Measurements from ENCODE around the gene DAB2IP.
"Not testable (repeated sequence)": the region's sequence is repeated elsewhere in the genome, so short reads cannot be mapped to it uniquely, and the experiment has no call there.

The DAB2IP gene

DNA sequence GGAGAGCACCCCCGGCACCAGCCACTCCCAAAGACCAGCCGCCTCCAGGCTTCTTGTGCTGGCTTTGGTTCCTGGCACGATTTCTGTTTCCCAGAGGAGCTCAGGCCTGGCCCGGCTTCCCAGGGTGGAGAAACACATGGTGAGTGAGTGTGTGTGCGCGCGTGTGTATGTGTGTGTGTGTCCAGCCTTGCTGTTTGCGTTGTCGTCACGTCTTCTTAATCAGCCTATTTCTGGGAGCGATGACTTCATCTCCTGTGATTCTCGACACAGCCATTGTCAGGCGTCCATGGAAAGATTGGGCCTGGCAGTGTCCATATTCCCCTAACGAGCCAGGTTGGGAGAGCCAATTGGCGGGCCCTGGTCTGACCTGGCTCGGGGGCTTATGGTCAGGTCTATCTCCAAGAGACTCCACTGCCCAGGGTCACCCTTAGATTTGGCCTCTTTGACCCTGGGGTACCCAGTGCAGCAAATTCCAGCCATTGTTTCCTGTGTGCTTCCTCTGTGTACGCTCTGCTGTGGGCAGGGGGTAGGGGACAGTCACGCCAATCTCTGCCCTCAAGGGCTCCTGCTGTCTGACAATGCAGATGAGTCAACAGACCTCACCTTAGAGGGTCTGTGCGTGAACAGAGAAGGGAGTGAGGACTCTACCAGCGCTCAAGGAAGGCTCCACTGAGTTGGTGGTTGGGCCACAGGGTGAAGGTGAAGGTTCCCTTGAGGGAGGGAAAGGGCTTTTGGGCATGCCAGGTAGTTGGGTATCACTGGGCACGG lies 73.8 kb downstream of the DAB2IP start:
- DNase-seq (ENCODE audit: low read depth in 3 of 3): no peak

DNA sequence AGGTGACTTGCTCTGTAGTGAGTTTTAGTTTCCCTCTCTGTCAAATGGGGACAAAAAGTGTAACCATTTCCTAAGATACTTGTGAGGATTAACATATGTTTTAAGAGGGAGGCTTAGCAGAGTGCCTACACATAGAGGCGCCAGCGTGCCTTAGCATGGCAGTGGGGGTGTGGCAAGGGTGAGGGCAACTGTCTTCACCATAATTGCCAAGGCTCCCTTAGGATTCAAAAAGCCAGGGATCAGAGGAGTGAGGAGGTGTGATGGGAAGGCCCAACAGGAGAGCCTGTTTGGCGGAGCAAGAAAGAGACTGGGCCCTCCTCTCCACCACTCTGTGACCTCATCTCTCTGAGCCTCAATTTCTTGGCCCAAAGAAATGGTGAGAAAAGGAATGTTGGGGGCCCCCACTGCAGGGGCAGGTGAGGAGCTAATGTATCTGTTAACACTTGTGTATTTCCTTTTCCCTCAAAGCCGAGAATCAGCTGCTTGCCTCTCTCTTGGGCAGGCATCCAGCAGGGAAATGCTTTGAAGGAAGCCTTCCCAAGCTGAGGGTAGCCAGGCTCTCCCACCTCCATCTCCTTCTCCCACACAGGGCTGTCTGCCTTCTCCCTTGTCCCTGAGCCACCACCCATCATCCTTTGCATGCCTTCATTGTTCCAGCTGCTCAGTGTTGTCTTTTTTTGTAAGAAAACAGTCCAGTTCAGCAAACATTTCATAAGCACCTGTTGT lies 76.0 kb downstream of the DAB2IP start:
- DNase-seq (ENCODE audit: low read depth in 3 of 3): no peak

DNA sequence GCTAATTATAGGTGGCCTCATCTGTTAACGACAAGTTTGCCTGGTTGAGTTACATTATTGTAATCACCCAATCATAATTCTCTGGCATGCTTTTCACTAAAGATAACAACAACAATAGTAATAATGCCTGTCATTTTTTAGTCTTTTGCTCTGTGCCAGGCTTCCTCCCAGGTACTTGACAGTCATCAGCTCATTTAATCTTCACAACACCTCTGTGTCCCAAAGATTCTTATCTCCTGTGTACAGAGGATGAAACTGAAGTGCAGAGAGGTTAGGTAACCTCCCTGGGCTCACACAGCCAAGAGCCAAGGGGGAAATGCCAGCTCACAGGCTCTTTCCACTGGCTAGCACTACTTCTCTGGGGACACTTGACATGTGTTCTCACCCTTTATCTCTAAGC lies 77.5 kb downstream of the DAB2IP start:
- no peak for DNase-seq (ENCODE audit: low read depth in 3 of 3)

DNA sequence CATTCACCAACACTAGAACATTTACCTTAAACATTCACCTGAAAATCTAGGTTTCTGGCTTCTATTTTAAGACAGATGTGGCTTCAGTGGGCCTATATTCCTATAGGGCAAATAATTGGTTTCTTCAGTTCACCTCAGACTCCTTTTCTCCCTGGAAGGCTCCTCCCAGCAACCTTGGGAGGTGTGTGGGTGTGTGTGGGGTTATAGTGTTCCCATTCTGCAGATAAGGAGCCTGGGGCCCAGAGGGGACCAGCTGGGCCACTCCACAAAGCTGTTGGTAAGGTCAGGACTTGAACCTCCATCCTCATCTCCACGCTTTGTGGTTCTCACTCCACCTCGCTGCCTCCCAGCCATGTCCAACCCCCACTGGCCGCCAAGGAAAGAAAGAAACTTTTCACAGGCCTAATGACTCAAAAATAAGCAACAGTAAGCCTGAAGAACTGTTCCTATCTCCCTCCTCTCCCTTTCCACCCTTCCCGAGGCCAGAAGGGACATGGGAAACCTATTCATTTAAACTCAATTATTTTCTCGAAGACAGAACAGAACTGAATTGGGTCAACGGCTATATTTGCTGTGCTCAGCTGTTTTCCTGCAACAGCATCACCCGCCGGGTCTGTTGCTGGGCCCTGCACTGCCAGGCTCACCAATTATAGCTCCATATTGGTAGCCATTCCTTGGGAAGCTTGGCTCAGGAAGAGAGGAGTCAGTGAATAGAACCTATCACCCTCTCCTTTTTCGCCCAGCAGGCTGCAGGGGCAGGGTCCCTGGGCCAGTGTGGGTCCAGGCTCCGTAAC lies 78.5 kb downstream of the DAB2IP start:
- no peak for DNase-seq (ENCODE audit: low read depth in 3 of 3)

DNA sequence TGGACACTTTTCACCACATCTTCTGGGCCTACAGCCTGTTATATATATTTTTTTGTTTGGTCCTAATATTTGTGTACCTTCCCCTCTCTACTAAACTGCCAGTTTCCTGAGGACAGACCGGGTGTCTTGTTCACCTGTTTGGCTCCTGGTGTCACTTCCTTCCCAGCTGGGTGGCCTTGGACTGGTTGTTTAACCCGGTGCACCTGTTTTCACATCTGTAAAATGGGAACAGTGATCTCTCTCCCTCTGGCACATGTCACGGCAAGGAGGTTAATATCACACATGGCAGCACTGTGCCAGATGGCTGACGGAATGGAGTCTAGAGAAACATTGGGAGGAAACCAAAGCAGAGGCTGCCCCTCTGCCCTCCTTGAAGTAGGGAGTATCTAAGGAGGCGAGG lies 79.7 kb downstream of the DAB2IP start:
- no peak for DNase-seq (ENCODE audit: low read depth in 3 of 3)

DNA sequence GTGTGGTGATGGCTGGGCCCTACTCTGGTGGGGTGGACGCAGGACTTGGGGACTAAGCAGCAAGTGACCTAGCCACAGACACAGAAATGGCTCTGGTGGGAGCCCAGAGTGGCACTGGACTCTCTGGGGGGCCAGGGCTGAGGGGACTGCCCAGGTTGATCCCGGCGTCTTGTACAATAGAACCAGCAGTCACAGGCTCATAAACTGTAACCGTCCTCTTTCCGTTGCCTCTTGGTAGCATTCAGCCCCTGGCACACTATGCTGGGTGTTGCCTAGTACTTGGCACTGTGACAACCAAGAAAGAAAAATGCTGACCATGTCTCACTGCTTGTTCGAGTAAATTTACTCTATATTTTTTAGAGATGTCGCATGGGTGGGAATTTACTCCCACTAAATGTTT lies 80.5 kb downstream of the DAB2IP start:
- DNase-seq (ENCODE audit: low read depth in 3 of 3): no peak

DNA sequence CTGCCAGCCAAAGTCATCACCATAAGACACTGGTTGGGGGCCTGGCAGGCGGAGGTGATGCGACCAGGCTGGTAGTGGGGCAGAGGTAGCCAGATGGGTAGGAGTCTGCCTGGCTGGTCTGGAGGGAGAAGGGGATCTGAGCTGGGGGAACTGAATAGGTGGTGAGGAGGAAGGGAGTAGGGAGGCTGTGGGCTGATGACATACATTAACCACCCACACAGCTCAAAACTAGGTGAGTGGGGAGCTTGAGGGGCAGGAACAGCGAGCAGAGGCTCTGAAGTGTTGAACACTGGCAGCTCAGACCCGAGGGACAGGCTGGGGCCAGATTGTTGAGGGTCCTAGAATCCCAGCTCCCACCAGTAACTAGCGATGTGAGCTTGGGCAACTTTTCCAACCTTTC lies 81.0 kb downstream of the DAB2IP start:
- no peak for DNase-seq (ENCODE audit: low read depth in 3 of 3)

DNA sequence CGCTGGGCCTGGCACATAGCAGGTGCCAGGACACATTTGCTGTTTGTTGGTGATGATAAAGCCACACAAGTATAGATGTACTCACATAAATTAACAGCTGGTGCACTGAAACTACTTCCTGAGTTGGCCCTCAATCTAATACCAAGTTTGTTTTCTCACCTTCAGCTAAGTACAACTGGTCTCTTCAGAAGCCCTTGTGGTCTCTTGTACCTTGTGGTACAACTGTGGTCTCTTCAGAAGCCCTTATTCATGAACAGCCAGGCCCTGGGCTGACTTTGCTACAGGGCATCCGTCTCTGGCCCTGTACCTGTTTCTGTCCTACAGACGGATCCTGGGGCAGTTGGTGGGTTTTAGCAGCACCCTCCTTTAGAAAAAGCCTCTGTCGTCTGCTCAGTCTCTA lies 81.5 kb downstream of the DAB2IP start:
- DNase-seq (ENCODE audit: low read depth in 3 of 3): no peak

DNA sequence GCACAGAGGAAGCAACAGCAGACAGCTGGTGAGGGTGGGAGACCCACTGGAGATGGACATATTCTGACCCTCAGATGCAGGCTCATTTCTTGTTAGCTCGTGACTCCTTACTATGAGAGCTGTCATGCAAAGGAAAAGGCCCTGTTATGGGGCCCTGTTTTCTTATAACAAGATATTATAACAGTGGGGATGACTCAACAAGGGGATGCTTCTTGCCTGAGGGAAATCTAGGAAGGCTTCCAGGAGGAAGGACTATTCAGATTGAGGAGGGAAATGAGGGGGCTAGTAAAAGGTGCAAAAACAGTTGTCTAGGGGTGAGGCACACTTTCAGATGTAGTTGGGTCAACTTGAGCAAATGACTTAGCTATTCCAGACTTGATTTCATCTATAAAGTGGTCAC lies 83.0 kb downstream of the DAB2IP start:
- no peak for DNase-seq (ENCODE audit: low read depth in 3 of 3)

DNA sequence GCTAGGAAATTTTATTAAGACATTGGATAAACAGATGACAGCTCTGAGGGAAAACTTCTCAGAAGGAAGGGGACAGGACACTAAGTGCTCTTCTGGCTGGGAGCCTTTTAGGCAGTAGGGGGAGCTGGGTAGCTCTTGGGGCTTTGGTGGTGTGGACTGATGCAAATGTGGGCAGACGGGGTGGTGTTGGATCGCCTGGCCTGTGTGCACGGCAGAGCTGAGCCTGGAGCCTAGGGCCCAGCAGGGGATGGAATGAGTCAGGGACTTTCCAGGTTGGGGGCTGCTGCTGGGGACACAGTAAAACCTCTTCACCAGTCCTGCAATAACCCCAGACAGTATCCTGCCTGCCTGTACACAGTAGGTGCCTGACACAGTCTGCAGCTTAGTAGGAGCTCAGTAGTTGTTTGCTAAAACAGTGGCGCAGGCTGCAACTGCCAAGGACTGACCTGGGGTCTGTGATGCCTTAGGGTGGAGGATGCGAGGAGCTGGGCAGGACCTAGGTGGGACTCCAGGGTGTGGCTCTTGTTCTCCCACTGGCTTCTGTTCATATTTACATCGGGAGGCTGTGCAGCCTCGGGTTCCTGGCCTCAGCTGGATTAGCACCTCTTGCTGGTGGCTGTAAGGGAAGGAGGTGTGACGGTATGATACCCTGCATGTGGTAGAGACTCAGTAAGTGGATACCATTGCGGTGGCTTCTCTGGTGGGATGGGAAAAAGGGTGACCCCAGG lies 83.8 kb downstream of the DAB2IP start:
- DNase-seq (ENCODE audit: low read depth in 3 of 3): no peak

DNA sequence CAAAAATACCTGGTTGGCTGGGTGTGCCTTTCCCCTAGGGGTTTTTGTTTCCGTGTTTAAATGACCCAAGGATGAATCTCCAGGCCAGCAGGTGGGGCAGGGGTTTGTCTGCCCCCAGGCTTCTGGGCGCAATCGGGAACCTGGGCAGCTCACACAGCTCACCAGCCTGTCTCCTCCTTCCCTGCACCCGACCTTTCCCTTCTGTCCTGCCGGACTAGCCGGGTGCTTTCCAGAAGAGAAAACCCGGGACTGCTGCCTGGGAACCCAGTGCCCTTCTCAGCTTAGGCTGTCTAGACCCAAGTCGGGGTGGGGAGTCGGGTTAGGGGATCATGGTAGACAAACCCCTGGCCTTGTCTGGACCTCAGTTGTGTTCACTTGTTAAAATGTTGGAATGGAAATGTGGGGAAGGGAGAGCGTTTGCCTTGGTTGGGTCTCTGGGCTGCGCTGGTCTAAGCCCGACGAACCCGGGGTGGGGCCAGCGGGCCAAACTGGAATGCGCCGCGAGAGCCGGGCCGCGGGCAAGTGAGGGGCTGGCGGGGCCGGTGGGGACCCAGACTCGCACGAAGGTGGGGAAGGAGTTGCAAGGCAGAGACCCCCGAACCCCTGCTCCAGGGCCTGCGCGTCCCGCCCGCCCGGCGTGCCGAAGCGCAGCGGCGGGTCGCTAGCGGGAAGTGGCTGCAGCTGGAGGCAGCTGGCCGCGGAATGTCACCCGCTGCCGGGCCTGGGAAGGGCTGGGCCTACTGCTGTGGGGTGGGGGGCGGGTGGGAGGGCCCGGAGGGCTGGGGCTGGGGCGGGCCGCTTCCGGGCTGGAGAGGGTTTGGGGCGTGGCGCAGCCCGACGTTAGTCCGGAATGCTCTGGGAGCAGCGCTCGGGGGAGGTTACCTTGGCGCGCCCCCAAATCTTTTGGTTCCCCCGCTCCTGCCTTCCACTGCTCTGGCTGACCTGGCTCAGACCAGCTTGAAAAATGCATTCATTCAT lies 84.6 kb downstream of the DAB2IP start:
- DNase-seq (ENCODE audit: low read depth in 3 of 3): no peak

DNA sequence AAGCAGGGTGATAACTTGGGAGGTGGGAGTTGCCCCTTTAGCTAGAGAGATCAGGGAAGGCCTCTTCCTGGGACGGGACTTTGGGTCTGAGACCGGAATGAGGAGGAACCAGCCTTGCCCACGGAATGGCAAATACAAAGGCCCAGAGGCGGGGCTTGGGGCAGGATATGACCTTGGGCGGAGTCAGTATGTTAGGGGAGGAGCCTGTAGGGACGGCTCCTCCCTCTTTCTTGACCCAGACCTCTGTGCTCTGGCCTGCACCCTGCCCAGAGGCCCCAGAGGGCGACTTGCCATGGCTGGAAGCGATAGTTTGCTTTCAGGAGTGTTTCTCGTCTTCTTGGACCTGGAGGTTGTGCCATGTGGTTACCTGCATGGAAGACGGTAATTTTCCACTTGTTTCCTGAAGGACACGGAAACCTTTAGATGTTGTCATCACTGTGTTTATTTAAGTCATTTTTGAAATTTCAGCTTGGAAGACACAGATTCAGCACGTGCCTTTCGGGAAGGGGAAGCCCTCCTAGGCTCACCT lies 85.6 kb downstream of the DAB2IP start:
- DNase-seq (ENCODE audit: low read depth in 3 of 3): no peak

DNA sequence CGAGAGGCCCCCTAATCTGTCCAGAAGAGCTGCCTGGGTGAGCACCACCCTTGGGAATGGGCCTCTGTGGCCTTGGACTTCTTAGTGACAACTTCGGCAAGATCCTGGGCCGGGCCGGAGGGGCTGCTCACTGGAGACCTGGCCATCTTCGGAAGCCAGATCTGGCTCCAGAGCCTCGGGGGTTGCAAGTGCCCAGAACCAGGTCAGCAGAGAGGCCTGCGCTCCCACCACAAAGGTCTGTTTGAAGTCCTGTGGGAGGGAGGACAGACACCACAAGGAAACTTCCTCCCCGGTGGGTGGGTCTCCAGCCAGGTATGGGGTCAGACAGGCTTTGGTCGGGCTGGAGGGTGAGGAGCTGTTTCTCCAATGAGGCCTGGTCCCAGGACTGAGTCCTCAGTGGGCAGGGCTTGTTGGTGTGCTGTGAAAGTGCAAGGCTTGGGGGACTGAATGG lies 86.1 kb downstream of the DAB2IP start:
- DNase-seq (ENCODE audit: low read depth in 3 of 3): no peak

DNA sequence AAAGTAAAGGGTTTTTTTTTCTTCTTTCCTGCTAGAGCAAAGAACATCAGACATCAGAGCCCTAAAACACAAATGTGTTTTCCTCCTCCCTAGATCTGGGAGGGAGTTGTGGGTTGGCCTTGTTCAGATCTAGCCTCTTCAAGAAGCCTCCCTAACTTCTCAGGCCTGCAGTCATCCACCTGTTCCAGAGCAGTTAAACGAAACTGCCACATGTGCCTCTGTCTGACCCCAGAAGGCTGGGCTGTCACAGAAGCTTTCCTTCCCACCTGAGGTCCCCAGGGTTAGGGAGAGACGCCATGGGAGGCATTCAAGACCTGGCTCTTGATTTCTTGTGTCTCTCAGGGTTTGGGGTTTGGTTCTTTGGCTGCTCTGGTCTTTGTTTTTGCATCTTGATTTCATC lies 87.0 kb downstream of the DAB2IP start:
- DNase-seq (ENCODE audit: low read depth in 3 of 3): no peak

DNA sequence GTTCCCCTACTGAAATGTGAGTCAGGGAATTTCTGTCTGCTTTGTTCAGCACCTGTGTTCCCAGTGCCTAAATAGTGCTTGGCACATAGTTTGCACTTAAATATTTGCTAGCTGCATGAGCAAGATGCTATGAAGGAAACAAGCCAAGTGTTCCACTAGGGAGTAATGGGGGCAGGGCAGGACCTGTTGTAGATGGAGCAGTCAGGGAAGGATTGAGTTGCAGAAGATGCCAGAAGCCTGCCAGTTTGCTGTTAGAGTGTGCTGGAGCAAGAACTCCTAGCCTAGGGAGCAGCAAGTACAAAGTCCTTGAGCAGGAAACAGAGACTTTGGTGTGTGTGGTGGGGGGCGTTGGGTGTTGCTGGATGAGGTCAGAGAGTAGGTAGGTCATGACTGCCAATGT lies 87.5 kb downstream of the DAB2IP start:
- DNase-seq (ENCODE audit: low read depth in 3 of 3): no peak

DNA sequence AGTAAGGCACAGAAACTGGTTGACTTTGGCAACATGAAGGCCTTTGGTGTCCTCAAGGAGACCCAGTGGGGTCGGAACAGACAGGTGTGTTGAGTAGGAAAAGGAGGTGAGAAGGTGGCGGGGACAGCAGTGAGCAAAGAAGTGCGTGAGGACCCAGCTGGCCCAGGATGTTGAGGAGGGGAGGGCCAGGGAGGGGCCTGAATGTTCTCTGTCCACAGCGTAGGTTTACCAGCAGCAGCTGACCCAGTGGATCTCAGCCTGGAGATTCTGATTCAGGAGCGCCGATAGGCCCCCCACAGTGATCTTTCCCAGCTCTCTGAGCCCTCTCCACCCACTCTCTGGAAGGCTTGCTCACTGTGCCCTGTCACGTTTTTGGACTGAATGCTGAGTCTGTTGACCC lies 88.5 kb downstream of the DAB2IP start:
- no peak for DNase-seq (ENCODE audit: low read depth in 3 of 3)

DNA sequence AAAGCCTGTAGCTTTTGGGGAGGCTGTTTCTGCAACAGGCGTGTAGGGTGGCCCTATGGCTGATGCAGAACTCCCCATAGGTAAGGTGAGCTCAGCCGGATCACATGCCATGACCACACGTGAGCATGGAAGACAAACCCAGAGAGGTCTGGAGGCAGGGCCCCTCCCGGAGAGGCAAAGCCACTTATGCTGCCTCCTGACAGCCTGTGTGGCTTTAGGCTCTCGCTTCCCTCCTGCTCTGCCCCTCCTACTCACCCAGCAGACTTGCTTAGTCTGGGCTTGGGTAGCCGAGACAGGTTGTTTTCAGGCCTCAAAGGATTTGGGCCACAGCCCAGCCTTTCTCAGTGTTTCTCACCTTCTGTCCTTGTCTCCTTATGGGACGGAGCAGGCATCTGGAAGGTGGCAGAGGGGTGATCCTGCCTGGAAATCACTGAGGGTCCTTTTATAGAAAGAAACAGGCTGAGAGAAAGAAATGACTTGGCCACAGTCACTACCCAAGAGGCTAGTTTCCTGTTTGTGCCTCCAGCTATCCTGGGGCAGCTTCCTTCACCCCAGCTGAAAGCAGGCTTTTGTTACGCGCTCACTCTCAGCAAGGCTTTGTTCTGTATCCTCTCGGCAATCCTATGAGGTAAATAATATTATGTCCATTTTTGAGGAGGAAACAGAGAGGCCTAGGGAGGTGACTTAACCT lies 89.9 kb downstream of the DAB2IP start:
- no peak for DNase-seq (ENCODE audit: low read depth in 3 of 3)

DNA sequence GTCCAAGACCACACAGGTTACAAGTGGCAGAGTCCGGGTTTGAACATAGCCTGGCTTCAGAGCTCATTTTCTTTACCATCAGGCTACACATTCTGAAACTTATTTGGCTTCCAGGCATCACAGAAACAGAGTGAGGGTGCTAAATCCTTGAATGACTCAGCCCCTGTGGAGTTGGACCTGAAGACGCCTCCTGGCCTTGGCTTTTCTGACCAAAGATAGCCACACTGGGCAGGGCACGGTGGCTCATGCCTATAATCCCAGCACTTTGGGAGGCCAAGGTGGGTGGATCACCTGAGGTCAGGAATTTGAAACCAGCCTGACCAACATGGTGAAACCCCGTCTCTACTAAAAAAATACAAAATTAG lies 90.5 kb downstream of the DAB2IP start:
- DNase-seq (ENCODE audit: low read depth in 3 of 3): not testable (repeated sequence)

DNA sequence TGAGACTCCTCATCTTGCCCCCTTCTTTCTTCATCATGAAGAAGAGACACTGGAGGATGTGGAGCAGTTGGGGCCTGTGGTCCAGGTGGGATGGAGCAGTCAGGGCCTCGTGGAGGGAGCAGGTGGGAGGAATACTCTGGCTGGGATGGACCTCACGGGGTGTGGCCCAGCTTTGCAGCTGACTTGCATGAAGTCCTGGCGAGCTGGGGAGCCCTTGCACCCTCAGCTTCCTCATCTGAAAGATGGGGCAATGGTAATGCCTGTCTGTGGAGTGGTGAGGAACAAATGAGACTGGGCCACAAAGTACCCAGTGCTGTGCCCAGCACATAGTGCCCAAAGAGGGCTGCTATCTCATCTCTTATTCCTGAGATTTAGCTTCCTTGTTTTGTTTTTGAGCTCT lies 91.5 kb downstream of the DAB2IP start:
- no peak for DNase-seq (ENCODE audit: low read depth in 3 of 3)

DNA sequence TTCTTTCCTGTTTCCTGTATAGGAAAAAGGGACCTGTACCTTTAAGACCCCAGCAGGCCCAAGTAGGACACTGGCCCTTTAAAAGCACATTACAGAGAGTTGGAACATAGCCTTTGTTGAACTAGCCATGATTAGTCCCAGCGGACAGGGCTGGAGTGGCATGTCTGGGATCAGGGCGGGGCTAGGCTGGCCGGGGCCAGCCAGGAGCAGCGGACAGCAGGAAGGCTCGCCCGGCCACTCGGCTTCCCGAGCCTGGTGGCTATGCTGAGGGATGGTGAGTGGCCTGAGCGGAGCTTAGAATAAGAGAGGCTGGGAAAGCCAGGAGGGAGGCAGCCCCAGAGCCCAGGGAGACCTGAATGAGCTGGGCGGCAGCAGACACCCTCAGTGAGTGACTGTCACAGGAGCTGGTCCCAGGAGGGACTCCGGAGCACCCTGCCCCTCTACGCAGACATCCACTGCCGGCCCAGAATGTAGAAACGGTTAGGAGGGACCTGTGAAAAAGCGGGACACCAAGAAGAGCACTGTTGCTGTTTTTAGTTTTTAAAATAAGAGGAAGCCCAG lies 92.1 kb downstream of the DAB2IP start:
- DNase-seq (ENCODE audit: low read depth in 3 of 3): no peak

All from stimulated activated CD4-positive, alpha-beta T cell treated with anti-CD3 and anti-CD28 coated beads, TNF-alpha, amount 100 ng/mL, for 48 hours (primary cell).